22Rv1 (cell line): Measurements from ENCODE around the gene CHKA.

Source experiments
- CTCF ChIP-seq: fragments of 450-650 bp; IDR thresholded peaks from 2 replicates; pipeline ENCODE4 v1.5.1; 2017; ENCODE audit warnings: mild to moderate bottlenecking
- ZFX ChIP-seq: fragments of 450-650 bp; IDR thresholded peaks from 2 replicates; pipeline ENCODE4 v1.6.1; 2017; ENCODE audit warnings: antibody characterized with exemption, borderline replicate concordance

- TF ChIP-seq ZFX (no peak), CTCF (no peak)
Measured at GRCh38 chr11:68148879-68149278, 27.7 kb upstream of the CHKA start.
